C4-2B (cell line): Measurements from ENCODE around the gene BRD7.

Experiments
- ZFX ChIP-seq: fragments of 450-650 bp; IDR thresholded peaks from 2 replicates; pipeline ENCODE4 v1.6.1; 2017
- TF ChIP-seq, protein P1 (sequence below): fragments of 450-650 bp; conservative IDR thresholded peaks from 2 replicates; pipeline ENCODE4 v1.5.1; 2017; ENCODE audit warnings: mild to moderate bottlenecking

DNA sequence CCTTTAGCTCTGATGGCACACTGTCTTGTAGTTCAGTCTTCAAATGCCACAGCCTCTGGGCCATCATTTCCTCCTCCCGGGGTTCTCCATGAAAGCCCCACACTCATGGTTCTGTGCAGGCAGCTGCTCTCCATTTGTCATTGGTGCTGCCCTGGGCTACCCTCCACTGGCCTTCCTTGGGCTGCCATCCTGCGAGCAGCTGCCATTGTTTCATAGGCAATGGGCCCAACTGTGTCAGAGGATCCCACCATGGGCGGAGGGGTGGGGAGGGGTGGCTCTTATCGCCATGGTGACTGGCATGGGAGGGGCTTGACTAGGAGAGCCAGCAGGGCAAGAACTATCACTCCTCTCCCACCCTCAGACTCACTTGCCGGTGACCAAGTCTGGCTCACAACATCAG, 38.6 kb upstream of the BRD7 start:
- TF ChIP-seq, protein P1, sequence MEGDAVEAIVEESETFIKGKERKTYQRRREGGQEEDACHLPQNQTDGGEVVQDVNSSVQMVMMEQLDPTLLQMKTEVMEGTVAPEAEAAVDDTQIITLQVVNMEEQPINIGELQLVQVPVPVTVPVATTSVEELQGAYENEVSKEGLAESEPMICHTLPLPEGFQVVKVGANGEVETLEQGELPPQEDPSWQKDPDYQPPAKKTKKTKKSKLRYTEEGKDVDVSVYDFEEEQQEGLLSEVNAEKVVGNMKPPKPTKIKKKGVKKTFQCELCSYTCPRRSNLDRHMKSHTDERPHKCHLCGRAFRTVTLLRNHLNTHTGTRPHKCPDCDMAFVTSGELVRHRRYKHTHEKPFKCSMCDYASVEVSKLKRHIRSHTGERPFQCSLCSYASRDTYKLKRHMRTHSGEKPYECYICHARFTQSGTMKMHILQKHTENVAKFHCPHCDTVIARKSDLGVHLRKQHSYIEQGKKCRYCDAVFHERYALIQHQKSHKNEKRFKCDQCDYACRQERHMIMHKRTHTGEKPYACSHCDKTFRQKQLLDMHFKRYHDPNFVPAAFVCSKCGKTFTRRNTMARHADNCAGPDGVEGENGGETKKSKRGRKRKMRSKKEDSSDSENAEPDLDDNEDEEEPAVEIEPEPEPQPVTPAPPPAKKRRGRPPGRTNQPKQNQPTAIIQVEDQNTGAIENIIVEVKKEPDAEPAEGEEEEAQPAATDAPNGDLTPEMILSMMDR, result no peak
- TF ChIP-seq ZFX, result no peak
